Fibroblast of villous mesenchyme (primary cell): Measurements from ENCODE around the gene MTUS2. TPM values are rescaled to one million over a fixed set of nuclear protein-coding genes. Genes with fewer than 3 reads are reported as not detected.

Source experiments
- DNase-seq: peaks from one replicate; pipeline ENCODE4 v3.0.0-alpha.2; 2010; ENCODE audit warnings: low read depth
- H3K4me3 ChIP-seq: 2 replicates; pipeline ENCODE4 v1.5.1; 2011; ENCODE audit warnings: low read depth, mild to moderate bottlenecking, low read length
- CTCF ChIP-seq: IDR thresholded peaks from 2 replicates; pipeline ENCODE4 v1.5.1; 2012; ENCODE audit warnings: low read depth, mild to moderate bottlenecking, low read length; ENCODE audit not compliant: insufficient read depth
- total RNA-seq: library from RNA; depleted of rRNA; stranded (reverse); fragments of >200 nt; gene quantifications from 2 replicates; pipeline ENCODE4 v1.2.3, GENCODE V29; 2012

MTUS2 gene
- total RNA-seq, 1 donor, result 1.3 TPM

GRCh38 chr13:28964052-28964451 lies 143.9 kb downstream of the MTUS2 start:
- no peak overlapping the region for H3K4me3 ChIP-seq
- DNase-seq, result no peak
- no peak for TF ChIP-seq CTCF

GRCh38 chr13:28964803-28965202 lies 144.7 kb downstream of the MTUS2 start:
- no peak for DNase-seq
- TF ChIP-seq CTCF, result no peak
- no peak overlapping the region for H3K4me3 ChIP-seq

GRCh38 chr13:28967029-28967915 lies 147.1 kb downstream of the MTUS2 start:
- DNase-seq, result no peak
- H3K4me3 ChIP-seq, result no peak overlapping the region
- no peak for TF ChIP-seq CTCF

GRCh38 chr13:28976195-28976594 lies 156.1 kb downstream of the MTUS2 start:
- no peak for DNase-seq
- no peak for TF ChIP-seq CTCF
- H3K4me3 ChIP-seq, result no peak overlapping the region

GRCh38 chr13:28976636-28977035 lies 156.5 kb downstream of the MTUS2 start:
- DNase-seq, result no peak
- no peak overlapping the region for H3K4me3 ChIP-seq
- no peak for TF ChIP-seq CTCF

GRCh38 chr13:28978574-28978973 lies 158.4 kb downstream of the MTUS2 start:
- no peak for DNase-seq
- H3K4me3 ChIP-seq, result no peak overlapping the region
- TF ChIP-seq CTCF, result no peak

GRCh38 chr13:28981530-28981929 lies 161.4 kb downstream of the MTUS2 start:
- no peak for DNase-seq
- no peak for TF ChIP-seq CTCF
- no peak overlapping the region for H3K4me3 ChIP-seq
